Activated CD8-positive, alpha-beta memory T cell treated with anti-CD3 and anti-CD28 coated beads for 24 hours (primary cell): ENCODE results near the gene ZSWIM4.
A peak's percentile ranks its signal among the peaks of the same experiment; 100 is the strongest.

Source experiments
- DNase-seq: peaks from one replicate; pipeline ENCODE4 v3.0.0-alpha.2; 2020

Gene ZSWIM4

GRCh38 chr19:13838435-13839129 lies 43.3 kb downstream of the ZSWIM4 start:
- DNase-seq = peak; percentile 61

GRCh38 chr19:13839130-13839937 lies 44.1 kb downstream of the ZSWIM4 start:
- peak; percentile 95 for DNase-seq

- DNase-seq = no peak
Measured at GRCh38 chr19:13839938-13840304, 44.7 kb downstream of the ZSWIM4 start.

- peak; percentile 79 for DNase-seq
Measured at GRCh38 chr19:13840305-13841085, 45.3 kb downstream of the ZSWIM4 start.

- peak; percentile 82 for DNase-seq
Measured at GRCh38 chr19:13841086-13841961, 46.1 kb downstream of the ZSWIM4 start.

GRCh38 chr19:13841962-13842290 lies 46.7 kb downstream of the ZSWIM4 start:
- DNase-seq = no peak

GRCh38 chr19:13842291-13843103 lies 47.3 kb downstream of the ZSWIM4 start:
- DNase-seq = peak; percentile 86

GRCh38 chr19:13843104-13843921 lies 48.1 kb downstream of the ZSWIM4 start:
- no peak for DNase-seq

- no peak for DNase-seq
Measured at GRCh38 chr19:13844130-13844631, 48.9 kb downstream of the ZSWIM4 start.

- DNase-seq = peak; percentile 96
Measured at GRCh38 chr19:13846557-13847406, 51.5 kb downstream of the ZSWIM4 start.

- DNase-seq = peak; percentile 88
Measured at GRCh38 chr19:13847407-13848339, 52.4 kb downstream of the ZSWIM4 start.

GRCh38 chr19:13848340-13848677 lies 53.1 kb downstream of the ZSWIM4 start:
- no peak for DNase-seq

- no peak for DNase-seq
Measured at GRCh38 chr19:13848798-13849676, 53.8 kb downstream of the ZSWIM4 start.

GRCh38 chr19:13849991-13850909 lies 55.0 kb downstream of the ZSWIM4 start:
- peak; percentile 84 for DNase-seq

- DNase-seq = peak; percentile 82
Measured at GRCh38 chr19:13850910-13851733, 55.9 kb downstream of the ZSWIM4 start.
